Right renal pelvis (tissue), 4 donors: ENCODE data around the gene WBP2. TPM values are rescaled to one million over a fixed set of nuclear protein-coding genes. Genes with fewer than 3 reads are reported as not detected.

ENCODE experiments used
- polyA plus RNA-seq, 4 donors: library from polyadenylated mRNA; unstranded; fragments of 120-200 nt; gene quantifications; one replicate each; pipeline ENCODE4 v1.2.1, GENCODE V29; 2013; ENCODE audit not compliant: insufficient read length in 4 of 4

Gene WBP2
- polyA plus RNA-seq, 4 donors = 77.5 to 95.7 (median 83.9) TPM

Other genes with a start within 250 kb of the WBP2 start
- 1 to 10 TPM; 4.0 to 9.1 (median 6.2) TPM for gene SMIM5, start 221.9 kb downstream of the WBP2 start, polyA plus RNA-seq
- 10 to 100 TPM; 33.7 to 46.5 (median 38.7) TPM for gene RECQL5, start 188.2 kb downstream of the WBP2 start, polyA plus RNA-seq
- gene SAP30BP, start 188.0 kb downstream of the WBP2 start, polyA plus RNA-seq = 100 to 1,000 TPM in 2 of 4 donors, 10 to 100 TPM in 2; 96.9 to 103 (median 100) TPM
- 10 to 100 TPM in 3 of 4 donors, 1 to 10 TPM in 1; 8.9 to 15.0 (median 12.2) TPM for gene ITGB4, start 133.9 kb downstream of the WBP2 start, polyA plus RNA-seq
- gene GALK1, start 90.1 kb downstream of the WBP2 start, polyA plus RNA-seq = 10 to 100 TPM; 22.7 to 47.6 (median 23.8) TPM
- gene UNK, start 70.5 kb downstream of the WBP2 start, polyA plus RNA-seq = 10 to 100 TPM; 34.5 to 39.2 (median 35.8) TPM
- gene UNC13D, start 10.9 kb downstream of the WBP2 start, polyA plus RNA-seq = 1 to 10 TPM; 4.1 to 8.9 (median 5.7) TPM
- 10 to 100 TPM in 1 of 4 donors, 1 to 10 TPM in 3; 6.4 to 10.1 (median 7.9) TPM for gene TRIM47, start 23.2 kb upstream of the WBP2 start, polyA plus RNA-seq
- 10 to 100 TPM; 11.5 to 14.7 (median 12.8) TPM for gene TRIM65, start 41.6 kb upstream of the WBP2 start, polyA plus RNA-seq
- gene MRPL38, start 49.5 kb upstream of the WBP2 start, polyA plus RNA-seq = 100 to 1,000 TPM in 1 of 4 donors, 10 to 100 TPM in 3; 83.4 to 108 (median 88.1) TPM
- gene FBF1, start 85.7 kb upstream of the WBP2 start, polyA plus RNA-seq = 10 to 100 TPM in 1 of 4 donors, 1 to 10 TPM in 3; 8.4 to 10.3 (median 8.9) TPM
- 10 to 100 TPM; 30.8 to 34.4 (median 32.4) TPM for gene ACOX1, start 123.8 kb upstream of the WBP2 start, polyA plus RNA-seq
- 10 to 100 TPM; 23.7 to 26.3 (median 25.0) TPM for gene TEN1, start 123.9 kb upstream of the WBP2 start, polyA plus RNA-seq
- gene CDK3, start 145.5 kb upstream of the WBP2 start, polyA plus RNA-seq = 10 to 100 TPM; 14.1 to 19.4 (median 16.6) TPM
- gene EVPL, start 172.0 kb upstream of the WBP2 start, polyA plus RNA-seq = 10 to 100 TPM; 15.6 to 25.4 (median 18.5) TPM
- 100 to 1,000 TPM; 102 to 115 (median 110) TPM for gene SRP68, start 217.2 kb upstream of the WBP2 start, polyA plus RNA-seq
- gene GALR2, start 219.4 kb upstream of the WBP2 start, polyA plus RNA-seq = 1 to 10 TPM in 1 of 4 donors, under 1 TPM in 2, not detected in 1; 0.14 to 1.2 (median 0.38) TPM
- gene ZACN, start 223.8 kb upstream of the WBP2 start, polyA plus RNA-seq = 10 to 100 TPM in 1 of 4 donors, 1 to 10 TPM in 2, under 1 TPM in 1; 0.48 to 17.4 (median 6.4) TPM
- gene EXOC7, start 248.5 kb upstream of the WBP2 start, polyA plus RNA-seq = 100 to 1,000 TPM; 150 to 172 (median 157) TPM